GM23338 (cell line): ENCODE measurements around the gene AIFM2. TPM values are rescaled to one million over a fixed set of nuclear protein-coding genes. Genes with fewer than 3 reads are reported as not detected.

Experiments
- ATAC-seq: fragments of 200-7000 bp; cut with Tn5 transposase; 3 replicates; pipeline ENCODE4 v1.9.1; 2020
- DNase-seq: peaks from one replicate; pipeline ENCODE4 v3.0.0-alpha.2; 2015; ENCODE audit warnings: low spot score
- H2AFZ ChIP-seq: fragments of 200-600 bp; sonication (generic); 2 replicates; pipeline ENCODE4 v1.8.0; 2016; ENCODE audit warnings: antibody characterized with exemption, mild to moderate bottlenecking, moderate library complexity
- H3F3A ChIP-seq: fragments of 200-600 bp; sonication (generic); replicated peaks from 2 replicates; pipeline ENCODE4 v1.8.0; 2017; ENCODE audit warnings: antibody characterized with exemption, mixed run types, low read depth
- H3K27ac ChIP-seq: fragments of 200-600 bp; sonication (generic); 2 replicates; pipeline ENCODE4 v1.6.1; 2016; ENCODE audit warnings: low read depth
- H3K27me3 ChIP-seq: fragments of 200-600 bp; sonication (generic); 2 replicates; pipeline ENCODE4 v1.8.0; 2016; ENCODE audit warnings: mild to moderate bottlenecking, mixed run types, moderate library complexity; ENCODE audit not compliant: insufficient read depth
- H3K36me3 ChIP-seq: fragments of 200-600 bp; sonication (generic); 2 replicates; pipeline ENCODE4 v1.8.0; 2016; ENCODE audit warnings: mild to moderate bottlenecking; ENCODE audit not compliant: insufficient read depth
- H3K4me1 ChIP-seq: fragments of 200-600 bp; sonication (generic); 2 replicates; pipeline ENCODE4 v1.8.0; 2016; ENCODE audit warnings: mild to moderate bottlenecking, moderate library complexity; ENCODE audit not compliant: insufficient read depth
- H3K4me2 ChIP-seq: fragments of 200-600 bp; sonication (generic); 2 replicates; pipeline ENCODE4 v1.7.1; 2017; ENCODE audit warnings: mixed run types
- H3K4me3 ChIP-seq: fragments of 200-600 bp; sonication (generic); 2 replicates; pipeline ENCODE4 v1.6.1; 2016; ENCODE audit warnings: mixed run types
- H3K79me2 ChIP-seq: fragments of 200-600 bp; sonication (generic); replicated peaks from 2 replicates; pipeline ENCODE4 v1.8.0; 2017; ENCODE audit warnings: mild to moderate bottlenecking; ENCODE audit not compliant: insufficient read depth
- H3K9me2 ChIP-seq: fragments of 200-600 bp; sonication (generic); 2 replicates; pipeline ENCODE4 v1.8.0; 2017; ENCODE audit not compliant: insufficient read depth
- H4K20me1 ChIP-seq: fragments of 200-600 bp; sonication (generic); replicated peaks from 2 replicates; pipeline ENCODE4 v1.8.0; 2017; ENCODE audit warnings: mild to moderate bottlenecking; ENCODE audit not compliant: insufficient read depth
- H3K27ac Mint-ChIP-seq: 2 replicates; pipeline ENCODE4 v1.8.0; 2020; ENCODE audit warnings: inconsistent platforms, mild to moderate bottlenecking, moderate library complexity, mixed read lengths
- H3K27me3 Mint-ChIP-seq: 3 replicates; pipeline ENCODE4 v1.8.0; 2022; ENCODE audit warnings: low read depth, mild to moderate bottlenecking, moderate library complexity, mixed read lengths, inconsistent platforms; ENCODE audit not compliant: insufficient read depth, poor library complexity
- H3K36me3 Mint-ChIP-seq: 3 replicates; pipeline ENCODE4 v1.8.0; 2021; ENCODE audit warnings: low read depth, mild to moderate bottlenecking, inconsistent platforms, moderate library complexity, mixed read lengths
- H3K4me1 Mint-ChIP-seq: 3 replicates; pipeline ENCODE4 v1.8.0; 2020; ENCODE audit warnings: mild to moderate bottlenecking, inconsistent platforms, mixed read lengths
- H3K4me3 Mint-ChIP-seq: 3 replicates; pipeline ENCODE4 v1.8.0; 2021; ENCODE audit warnings: moderate library complexity, mild to moderate bottlenecking, inconsistent platforms, mixed read lengths
- H3K9me3 Mint-ChIP-seq: 3 replicates; pipeline ENCODE4 v1.8.0; 2020; ENCODE audit warnings: moderate library complexity, mild to moderate bottlenecking, inconsistent platforms, mixed read lengths
- CREB1 ChIP-seq: fragments of 250-450 bp; sonication (Bioruptor Pico); IDR thresholded peaks from 2 replicates; pipeline ENCODE4 v1.5.0; 2020; ENCODE audit warnings: low read depth, mild to moderate bottlenecking, moderate library complexity
- CTCF ChIP-seq, 2 experiments: fragments of 200-600 bp in 1 of 2; sonication (generic) in 1 of 2; conservative IDR thresholded peaks; 2 replicates each; pipeline versions ENCODE4 v1.5.1 to v1.6.1; 2016 to 2017; ENCODE audit warnings: antibody characterized with exemption in 2 of 2, low read depth in 2 of 2, mild to moderate bottlenecking in 2 of 2, moderate library complexity in 1 of 2
- EZH2 ChIP-seq: fragments of 200-600 bp; sonication (generic); IDR thresholded peaks from one replicate; pipeline ENCODE4 v1.8.0; 2017; ENCODE audit warnings: antibody characterized with exemption, mild to moderate bottlenecking, low read depth; ENCODE audit not compliant: unreplicated experiment
- JUNB ChIP-seq: IDR thresholded peaks from one replicate; pipeline ENCODE4 v1.6.1; 2016; ENCODE audit warnings: antibody characterized with exemption; ENCODE audit not compliant: unreplicated experiment
- NANOG ChIP-seq: IDR thresholded peaks from 2 replicates; pipeline ENCODE4 v1.6.1; 2016; ENCODE audit warnings: antibody characterized with exemption, borderline replicate concordance
- POLR2AphosphoS5 ChIP-seq: IDR thresholded peaks from 2 replicates; pipeline ENCODE4 v1.6.1; 2016; ENCODE audit warnings: antibody characterized with exemption, low read depth
- STAT1 ChIP-seq: IDR thresholded peaks from one replicate; pipeline ENCODE4 v1.6.1; 2016; ENCODE audit warnings: antibody characterized with exemption; ENCODE audit not compliant: unreplicated experiment
- ZNF114 ChIP-seq: fragments of 250-450 bp; sonication (Bioruptor Pico); IDR thresholded peaks from 2 replicates; pipeline ENCODE4 v1.5.0; 2020; ENCODE audit warnings: mild to moderate bottlenecking, moderate library complexity
- ZNF331 ChIP-seq: fragments of 250-450 bp; sonication (Bioruptor Pico); IDR thresholded peaks from 2 replicates; pipeline ENCODE4 v1.5.0; 2020; ENCODE audit warnings: low read depth, mild to moderate bottlenecking, moderate library complexity
- ZNF462 ChIP-seq: fragments of 250-450 bp; sonication (Bioruptor Pico); IDR thresholded peaks from 2 replicates; pipeline ENCODE4 v1.5.0; 2020; ENCODE audit warnings: mild to moderate bottlenecking, moderate library complexity
- polyA plus RNA-seq: library from polyadenylated mRNA; unstranded; fragments of >200 nt; fragmentation: Nextera tagmentation; extraction: Ambion mirVana; gene quantifications from 2 replicates; pipeline ENCODE4 v1.2.1, GENCODE V29; 2016
- total RNA-seq: library from RNA; depleted of rRNA; stranded (reverse); fragments of >200 nt; shearing (Covaris generic); gene quantifications from 2 replicates; pipeline ENCODE4 v1.2.3, GENCODE V29; 2014
- TF ChIP-seq, protein P1 (sequence below): IDR thresholded peaks from one replicate; pipeline ENCODE4 v1.6.1; 2018; ENCODE audit warnings: antibody characterized with exemption; ENCODE audit not compliant: unreplicated experiment

AIFM2 gene
- total and polyA plus RNA-seq, 2 experiments from 2014 or later: 3.2 to 3.6 TPM

- no peak for TF ChIP-seq CTCF (conservative IDR thresholded peaks at IDR 0.05; ENCODE audit: low read depth in 2 of 2)
Measured at GRCh38 chr10:70068925-70069324, 63.7 kb downstream of the AIFM2 start (continued).

GRCh38 chr10:70067586-70067985, 65.0 kb downstream of the AIFM2 start:
- no peak for ATAC-seq
- H2AFZ ChIP-seq: no peak overlapping the region
- no peak overlapping the region for H3K27ac ChIP-seq
- no peaks in the 10 kb centered on the region for H3K79me2 ChIP-seq
- Mint-ChIP-seq H3K27ac (no peak overlapping the region), H3K9me3 (no peaks in the 10 kb centered on the region), H3K4me1 (no peaks in the 10 kb centered on the region), H3K4me3 (no peak overlapping the region), H3K27me3 (no peaks in the 10 kb centered on the region), H3K36me3 (no peaks in the 10 kb centered on the region)
- no peaks in the 10 kb centered on the region for H3K4me1 ChIP-seq
- no peak overlapping the region for H3K4me3 ChIP-seq
- H3F3A ChIP-seq: no peaks in the 10 kb centered on the region
- H3K27me3 ChIP-seq: no peaks in the 10 kb centered on the region
- H3K9me2 ChIP-seq: no peaks in the 10 kb centered on the region
- no peak for DNase-seq
- H4K20me1 ChIP-seq: no peaks in the 10 kb centered on the region; the same call in 1 of the 2 replicates
- no peaks in the 10 kb centered on the region for H3K36me3 ChIP-seq
- H3K4me2 ChIP-seq: no peak overlapping the region
- TF ChIP-seq, protein P1, sequence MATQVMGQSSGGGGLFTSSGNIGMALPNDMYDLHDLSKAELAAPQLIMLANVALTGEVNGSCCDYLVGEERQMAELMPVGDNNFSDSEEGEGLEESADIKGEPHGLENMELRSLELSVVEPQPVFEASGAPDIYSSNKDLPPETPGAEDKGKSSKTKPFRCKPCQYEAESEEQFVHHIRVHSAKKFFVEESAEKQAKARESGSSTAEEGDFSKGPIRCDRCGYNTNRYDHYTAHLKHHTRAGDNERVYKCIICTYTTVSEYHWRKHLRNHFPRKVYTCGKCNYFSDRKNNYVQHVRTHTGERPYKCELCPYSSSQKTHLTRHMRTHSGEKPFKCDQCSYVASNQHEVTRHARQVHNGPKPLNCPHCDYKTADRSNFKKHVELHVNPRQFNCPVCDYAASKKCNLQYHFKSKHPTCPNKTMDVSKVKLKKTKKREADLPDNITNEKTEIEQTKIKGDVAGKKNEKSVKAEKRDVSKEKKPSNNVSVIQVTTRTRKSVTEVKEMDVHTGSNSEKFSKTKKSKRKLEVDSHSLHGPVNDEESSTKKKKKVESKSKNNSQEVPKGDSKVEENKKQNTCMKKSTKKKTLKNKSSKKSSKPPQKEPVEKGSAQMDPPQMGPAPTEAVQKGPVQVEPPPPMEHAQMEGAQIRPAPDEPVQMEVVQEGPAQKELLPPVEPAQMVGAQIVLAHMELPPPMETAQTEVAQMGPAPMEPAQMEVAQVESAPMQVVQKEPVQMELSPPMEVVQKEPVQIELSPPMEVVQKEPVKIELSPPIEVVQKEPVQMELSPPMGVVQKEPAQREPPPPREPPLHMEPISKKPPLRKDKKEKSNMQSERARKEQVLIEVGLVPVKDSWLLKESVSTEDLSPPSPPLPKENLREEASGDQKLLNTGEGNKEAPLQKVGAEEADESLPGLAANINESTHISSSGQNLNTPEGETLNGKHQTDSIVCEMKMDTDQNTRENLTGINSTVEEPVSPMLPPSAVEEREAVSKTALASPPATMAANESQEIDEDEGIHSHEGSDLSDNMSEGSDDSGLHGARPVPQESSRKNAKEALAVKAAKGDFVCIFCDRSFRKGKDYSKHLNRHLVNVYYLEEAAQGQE: no peak
- TF ChIP-seq NANOG (no peak), POLR2AphosphoS5 (no peak), EZH2 (no peak), ZNF114 (no peak), CREB1 (CRISPR knock-in tag) (no peak), CTCF (conservative IDR thresholded peaks at IDR 0.05; ENCODE audit: low read depth in 2 of 2) (no peak), ZNF462 (CRISPR knock-in tag) (no peak), JUNB (no peak), STAT1 (no peak), ZNF331 (no peak)
